HEK293 (cell line): ENCODE results near the gene CRIP2.

Experiments used
- CTCF ChIA-PET: fragments of 350-600 bp; formaldehyde crosslinking; extraction: SDS; loops from one replicate; lab custom pipeline; 2021; ENCODE audit warnings: antibody characterized with exemption; lab: Yijun Ruan, JAX
- POLR2A ChIA-PET: fragments of 300-600 bp; formaldehyde crosslinking; extraction: SDS; loops from one replicate; lab custom pipeline; 2020; ENCODE audit warnings: antibody characterized with exemption, inconsistent platforms; lab: Yijun Ruan, JAX
- H3K27ac ChIP-seq: fragments of 200-500 bp; sonication (Bioruptor generic); 2 replicates; pipeline ENCODE4 v1.5.1; 2014; ENCODE audit warnings: low read depth, low read length, control low read depth, inconsistent platforms; ENCODE audit errors: extremely low read depth
- H3K36me3 ChIP-seq, 2 experiments: fragments of 200-500 bp in 1 of 2; sonication (Bioruptor generic) in 1 of 2; 1 replicate in 1 of 2; 2 replicates in 1 of 2; pipeline ENCODE4 v1.5.1; 2014 to 2017; ENCODE audit warnings: inconsistent platforms in 2 of 2, low read length in 2 of 2; ENCODE audit not compliant: control insufficient read depth in 2 of 2, insufficient read depth in 1 of 2
- H3K4me1 ChIP-seq: fragments of 200-500 bp; sonication (Bioruptor generic); 2 replicates; pipeline ENCODE4 v1.5.1; 2014; ENCODE audit warnings: mild to moderate bottlenecking, low read length, inconsistent platforms; ENCODE audit not compliant: control insufficient read depth, insufficient read depth
- H3K4me3 ChIP-seq: 2 replicates; pipeline ENCODE4 v1.5.1; 2011; ENCODE audit warnings: low read depth, mild to moderate bottlenecking, control low read depth, low read length, moderate library complexity
- H3K9me3 ChIP-seq: fragments of 200-500 bp; sonication (Bioruptor generic); 2 replicates; pipeline ENCODE4 v1.5.1; 2014; ENCODE audit warnings: low read depth, low read length, inconsistent platforms; ENCODE audit not compliant: control insufficient read depth, insufficient read depth
- GLIS1 ChIP-seq: fragments of 450-650 bp; formaldehyde crosslinking; IDR thresholded peaks from 2 replicates; pipeline ENCODE4 v1.5.1; 2016; ENCODE audit warnings: missing biosample characterization, missing genetic modification characterization
- GLIS2 ChIP-seq: fragments of 450-650 bp; formaldehyde crosslinking; IDR thresholded peaks from 2 replicates; pipeline ENCODE4 v1.5.1; 2016; ENCODE audit warnings: missing biosample characterization, missing genetic modification characterization
- YY1 ChIP-seq: fragments of 450-650 bp; formaldehyde crosslinking; IDR thresholded peaks from 2 replicates; pipeline ENCODE4 v1.5.1; 2018; ENCODE audit warnings: missing biosample characterization, missing genetic modification characterization
- ZBTB48 ChIP-seq: fragments of 450-650 bp; formaldehyde crosslinking; IDR thresholded peaks from 2 replicates; pipeline ENCODE4 v1.5.1; 2016; ENCODE audit warnings: missing biosample characterization, missing genetic modification characterization
- ZFHX2 ChIP-seq: fragments of 450-650 bp; formaldehyde crosslinking; conservative IDR thresholded peaks from 2 replicates; pipeline ENCODE4 v1.5.1; 2016; ENCODE audit warnings: missing biosample characterization, missing genetic modification characterization
- ZFP69B ChIP-seq: fragments of 450-650 bp; formaldehyde crosslinking; IDR thresholded peaks from 2 replicates; pipeline ENCODE4 v1.5.1; 2016; ENCODE audit warnings: missing biosample characterization, missing genetic modification characterization
- ZNF146 ChIP-seq: fragments of 450-650 bp; formaldehyde crosslinking; IDR thresholded peaks from 2 replicates; pipeline ENCODE4 v1.5.1; 2016; ENCODE audit warnings: missing biosample characterization, missing genetic modification characterization
- ZNF184 ChIP-seq: fragments of 450-650 bp; IDR thresholded peaks from 2 replicates; pipeline ENCODE4 v1.5.1; 2018; ENCODE audit warnings: missing biosample characterization, mild to moderate bottlenecking, missing genetic modification characterization
- ZNF335 ChIP-seq: fragments of 450-650 bp; formaldehyde crosslinking; conservative IDR thresholded peaks from 2 replicates; pipeline ENCODE4 v1.5.1; 2016; ENCODE audit warnings: missing biosample characterization, missing genetic modification characterization
- ZNF426 ChIP-seq: fragments of 450-650 bp; formaldehyde crosslinking; IDR thresholded peaks from 2 replicates; pipeline ENCODE4 v1.5.1; 2017; ENCODE audit warnings: missing biosample characterization, missing genetic modification characterization, mild to moderate bottlenecking, inconsistent platforms, moderate library complexity
- ZNF530 ChIP-seq: fragments of 450-650 bp; formaldehyde crosslinking; IDR thresholded peaks from 2 replicates; pipeline ENCODE4 v1.5.1; 2016; ENCODE audit warnings: low read depth, missing biosample characterization, missing genetic modification characterization
- ZNF596 ChIP-seq: fragments of 450-650 bp; IDR thresholded peaks from 2 replicates; pipeline ENCODE4 v1.5.0; 2018; ENCODE audit warnings: missing biosample characterization, mild to moderate bottlenecking, missing genetic modification characterization, moderate library complexity
- ZNF785 ChIP-seq: fragments of 450-650 bp; formaldehyde crosslinking; IDR thresholded peaks from 2 replicates; pipeline ENCODE4 v1.5.1; 2016; ENCODE audit warnings: missing biosample characterization, missing genetic modification characterization
- TF ChIP-seq, protein P1 (sequence below): fragments of 450-650 bp; formaldehyde crosslinking; IDR thresholded peaks from 2 replicates; pipeline ENCODE4 v1.5.1; 2016; ENCODE audit warnings: missing biosample characterization, missing genetic modification characterization
- TF ChIP-seq, protein P2 (sequence below): fragments of 450-650 bp; formaldehyde crosslinking; IDR thresholded peaks from 2 replicates; pipeline ENCODE4 v1.5.1; 2016; ENCODE audit warnings: missing biosample characterization, missing genetic modification characterization, borderline replicate concordance
- TF ChIP-seq, protein P3 (sequence below): sonication (generic); formaldehyde crosslinking; IDR thresholded peaks from 2 replicates; pipeline ENCODE4 v1.8.1; 2022; ENCODE audit warnings: mild to moderate bottlenecking, moderate library complexity, missing genetic modification reagents
- TF ChIP-seq, protein P4 (sequence below): fragments of 450-650 bp; formaldehyde crosslinking; IDR thresholded peaks from 2 replicates; pipeline ENCODE4 v1.5.1; 2016; ENCODE audit warnings: missing biosample characterization, missing genetic modification characterization
- TF ChIP-seq, protein P5 (sequence below): fragments of 450-650 bp; formaldehyde crosslinking; IDR thresholded peaks from 2 replicates; pipeline ENCODE4 v1.5.1; 2016; ENCODE audit warnings: missing biosample characterization, missing genetic modification characterization
- TF ChIP-seq, protein P6 (sequence below): fragments of 450-650 bp; formaldehyde crosslinking; IDR thresholded peaks from 2 replicates; pipeline ENCODE4 v1.5.1; 2016; ENCODE audit warnings: missing biosample characterization, missing genetic modification characterization, borderline replicate concordance

CRIP2 gene

DNA sequence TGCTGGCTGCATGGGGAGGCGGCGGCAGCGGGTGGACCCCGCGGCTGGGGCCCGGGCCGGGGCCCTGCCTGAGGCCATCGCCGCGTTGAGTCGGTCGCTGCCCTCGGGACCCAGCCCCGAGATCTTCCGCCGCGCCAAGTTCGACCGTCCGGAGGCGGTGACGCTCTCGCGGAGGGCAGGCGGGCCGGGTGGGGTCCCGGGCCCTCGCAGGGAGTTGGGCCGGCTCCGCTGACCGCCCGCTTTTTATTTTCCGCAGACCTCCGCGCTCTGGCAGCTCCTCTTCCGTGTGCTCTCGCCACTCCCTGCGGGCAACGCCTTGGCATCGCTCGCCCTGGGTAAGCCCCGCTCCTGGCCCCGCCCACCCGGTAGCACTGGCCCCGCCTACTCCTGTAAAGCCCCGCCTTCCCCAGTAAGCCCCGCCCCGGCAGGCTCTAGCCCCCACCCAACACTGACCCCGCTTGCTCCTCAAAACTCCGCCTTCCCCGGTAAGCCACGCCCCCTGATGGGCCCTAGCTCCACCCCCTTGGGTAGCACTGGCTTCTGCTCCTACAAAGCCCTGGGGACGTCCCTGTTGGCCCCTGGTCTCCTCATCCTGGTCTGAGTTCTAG, 16.8 kb downstream of the CRIP2 start (continued):
- TF ChIP-seq, protein P1, sequence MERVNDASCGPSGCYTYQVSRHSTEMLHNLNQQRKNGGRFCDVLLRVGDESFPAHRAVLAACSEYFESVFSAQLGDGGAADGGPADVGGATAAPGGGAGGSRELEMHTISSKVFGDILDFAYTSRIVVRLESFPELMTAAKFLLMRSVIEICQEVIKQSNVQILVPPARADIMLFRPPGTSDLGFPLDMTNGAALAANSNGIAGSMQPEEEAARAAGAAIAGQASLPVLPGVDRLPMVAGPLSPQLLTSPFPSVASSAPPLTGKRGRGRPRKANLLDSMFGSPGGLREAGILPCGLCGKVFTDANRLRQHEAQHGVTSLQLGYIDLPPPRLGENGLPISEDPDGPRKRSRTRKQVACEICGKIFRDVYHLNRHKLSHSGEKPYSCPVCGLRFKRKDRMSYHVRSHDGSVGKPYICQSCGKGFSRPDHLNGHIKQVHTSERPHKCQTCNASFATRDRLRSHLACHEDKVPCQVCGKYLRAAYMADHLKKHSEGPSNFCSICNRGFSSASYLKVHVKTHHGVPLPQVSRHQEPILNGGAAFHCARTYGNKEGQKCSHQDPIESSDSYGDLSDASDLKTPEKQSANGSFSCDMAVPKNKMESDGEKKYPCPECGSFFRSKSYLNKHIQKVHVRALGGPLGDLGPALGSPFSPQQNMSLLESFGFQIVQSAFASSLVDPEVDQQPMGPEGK (tag by site-specific recombination) = peak; percentile 67
- TF ChIP-seq YY1 (tag by site-specific recombination) (peak; percentile 23; the same call in 1 of the 2 replicates), ZNF146 (tag by site-specific recombination) (0 out of 2 replicates have a peak, but pooled peaks have one; percentile 18), ZNF335 (peak; percentile 82), GLIS2 (tag by site-specific recombination) (0 out of 2 replicates have a peak, but pooled peaks have one; percentile 34), ZNF426 (tag by site-specific recombination) (no peak), ZNF184 (tag by site-specific recombination) (peak; percentile 68; the same call in 1 of the 2 replicates), ZNF596 (tag by site-specific recombination) (no peak), ZBTB48 (no peak), ZNF530 (tag by site-specific recombination) (no peak), ZNF785 (tag by site-specific recombination) (0 out of 2 replicates have a peak, but pooled peaks have one; percentile 39), ZFP69B (tag by site-specific recombination) (peak; percentile 58; the same call in 1 of the 2 replicates), ZFHX2 (peak; percentile 38)
- TF ChIP-seq, protein P2, sequence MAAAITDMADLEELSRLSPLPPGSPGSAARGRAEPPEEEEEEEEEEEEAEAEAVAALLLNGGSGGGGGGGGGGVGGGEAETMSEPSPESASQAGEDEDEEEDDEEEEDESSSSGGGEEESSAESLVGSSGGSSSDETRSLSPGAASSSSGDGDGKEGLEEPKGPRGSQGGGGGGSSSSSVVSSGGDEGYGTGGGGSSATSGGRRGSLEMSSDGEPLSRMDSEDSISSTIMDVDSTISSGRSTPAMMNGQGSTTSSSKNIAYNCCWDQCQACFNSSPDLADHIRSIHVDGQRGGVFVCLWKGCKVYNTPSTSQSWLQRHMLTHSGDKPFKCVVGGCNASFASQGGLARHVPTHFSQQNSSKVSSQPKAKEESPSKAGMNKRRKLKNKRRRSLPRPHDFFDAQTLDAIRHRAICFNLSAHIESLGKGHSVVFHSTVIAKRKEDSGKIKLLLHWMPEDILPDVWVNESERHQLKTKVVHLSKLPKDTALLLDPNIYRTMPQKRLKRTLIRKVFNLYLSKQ (tag by site-specific recombination) = no peak
- TF ChIP-seq, protein P3, sequence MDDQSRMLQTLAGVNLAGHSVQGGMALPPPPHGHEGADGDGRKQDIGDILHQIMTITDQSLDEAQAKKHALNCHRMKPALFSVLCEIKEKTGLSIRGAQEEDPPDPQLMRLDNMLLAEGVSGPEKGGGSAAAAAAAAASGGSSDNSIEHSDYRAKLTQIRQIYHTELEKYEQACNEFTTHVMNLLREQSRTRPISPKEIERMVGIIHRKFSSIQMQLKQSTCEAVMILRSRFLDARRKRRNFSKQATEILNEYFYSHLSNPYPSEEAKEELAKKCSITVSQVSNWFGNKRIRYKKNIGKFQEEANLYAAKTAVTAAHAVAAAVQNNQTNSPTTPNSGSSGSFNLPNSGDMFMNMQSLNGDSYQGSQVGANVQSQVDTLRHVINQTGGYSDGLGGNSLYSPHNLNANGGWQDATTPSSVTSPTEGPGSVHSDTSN (CRISPR knock-in tag) = no peak
- TF ChIP-seq, protein P4, sequence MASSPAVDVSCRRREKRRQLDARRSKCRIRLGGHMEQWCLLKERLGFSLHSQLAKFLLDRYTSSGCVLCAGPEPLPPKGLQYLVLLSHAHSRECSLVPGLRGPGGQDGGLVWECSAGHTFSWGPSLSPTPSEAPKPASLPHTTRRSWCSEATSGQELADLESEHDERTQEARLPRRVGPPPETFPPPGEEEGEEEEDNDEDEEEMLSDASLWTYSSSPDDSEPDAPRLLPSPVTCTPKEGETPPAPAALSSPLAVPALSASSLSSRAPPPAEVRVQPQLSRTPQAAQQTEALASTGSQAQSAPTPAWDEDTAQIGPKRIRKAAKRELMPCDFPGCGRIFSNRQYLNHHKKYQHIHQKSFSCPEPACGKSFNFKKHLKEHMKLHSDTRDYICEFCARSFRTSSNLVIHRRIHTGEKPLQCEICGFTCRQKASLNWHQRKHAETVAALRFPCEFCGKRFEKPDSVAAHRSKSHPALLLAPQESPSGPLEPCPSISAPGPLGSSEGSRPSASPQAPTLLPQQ (tag by site-specific recombination) = peak; percentile 58

DNA sequence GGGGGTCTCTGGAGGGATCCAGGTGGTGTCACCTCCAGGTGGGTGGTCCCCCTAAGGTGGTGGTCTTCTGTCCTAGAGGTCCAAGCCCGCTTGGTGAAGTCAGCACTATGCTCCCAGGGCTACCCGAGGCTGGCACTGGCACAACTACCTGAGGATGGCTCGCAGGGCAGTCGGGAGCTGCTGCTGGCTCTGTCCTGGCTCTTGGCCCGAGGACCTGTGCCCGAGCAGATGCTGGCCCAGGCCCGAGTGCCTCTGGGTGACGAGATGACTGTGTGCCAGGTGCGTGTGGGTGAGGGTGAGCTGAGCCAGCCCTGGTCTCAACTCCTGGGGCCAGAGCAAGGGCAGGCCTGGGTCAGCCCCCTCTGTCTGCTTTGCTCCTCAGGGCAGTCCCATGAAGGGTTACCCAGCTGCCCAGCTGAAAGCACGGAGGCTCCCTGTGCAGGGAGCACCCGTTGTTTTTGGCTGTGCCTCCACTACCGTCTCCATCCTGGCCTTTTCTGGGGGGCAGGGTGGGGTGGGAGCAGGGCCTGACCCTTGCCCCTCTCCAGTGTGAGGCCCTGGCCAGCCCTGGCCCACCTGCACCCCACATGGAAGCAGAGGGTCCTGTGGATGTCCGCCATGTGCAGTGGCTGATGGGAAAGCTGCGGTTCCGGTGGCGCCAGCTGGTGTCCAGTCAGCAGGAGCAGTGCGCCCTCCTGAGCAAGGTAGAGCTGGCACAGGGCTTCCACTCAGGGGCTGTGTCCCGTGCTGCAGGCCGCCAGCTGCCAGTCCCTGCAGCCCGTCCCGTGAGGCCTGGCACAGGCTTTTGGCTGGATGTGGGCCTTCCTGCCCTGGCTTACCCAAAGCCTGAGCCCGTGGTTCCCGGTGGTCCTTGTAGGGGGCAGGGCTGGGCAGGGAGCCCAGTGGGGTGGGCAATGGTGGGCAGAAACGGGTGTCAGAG, 17.7 kb downstream of the CRIP2 start:
- Histone ChIP-seq H3K9me3 (no peaks in the 10 kb centered on the region), H3K4me1 (peaks cover 5% of the 10 kb centered on the region), H3K27ac (0 out of 2 replicates have a peak overlapping the region, but pooled peaks have one; percentile 16), H3K36me3 (peaks cover 0 to 18% of the 10 kb centered on the region in 2 experiments; a peak in 1 of 3 replicates), H3K4me3 (peak overlapping the region; percentile 81)
- CTCF ChIA-PET = interaction anchor here (0.6 to 5.0 kb wide), 8 partner anchors 11 to 852 kb away, joined by 3 to 83 read pairs (median 3); no protein-coding TSS in a partner anchor
- POLR2A ChIA-PET = interaction anchor here (0.6 to 1.4 kb wide), 13 partner anchors 8 to 695 kb away, joined by 3 to 19 read pairs (median 4); no protein-coding TSS in a partner anchor
- TF ChIP-seq, protein P5, sequence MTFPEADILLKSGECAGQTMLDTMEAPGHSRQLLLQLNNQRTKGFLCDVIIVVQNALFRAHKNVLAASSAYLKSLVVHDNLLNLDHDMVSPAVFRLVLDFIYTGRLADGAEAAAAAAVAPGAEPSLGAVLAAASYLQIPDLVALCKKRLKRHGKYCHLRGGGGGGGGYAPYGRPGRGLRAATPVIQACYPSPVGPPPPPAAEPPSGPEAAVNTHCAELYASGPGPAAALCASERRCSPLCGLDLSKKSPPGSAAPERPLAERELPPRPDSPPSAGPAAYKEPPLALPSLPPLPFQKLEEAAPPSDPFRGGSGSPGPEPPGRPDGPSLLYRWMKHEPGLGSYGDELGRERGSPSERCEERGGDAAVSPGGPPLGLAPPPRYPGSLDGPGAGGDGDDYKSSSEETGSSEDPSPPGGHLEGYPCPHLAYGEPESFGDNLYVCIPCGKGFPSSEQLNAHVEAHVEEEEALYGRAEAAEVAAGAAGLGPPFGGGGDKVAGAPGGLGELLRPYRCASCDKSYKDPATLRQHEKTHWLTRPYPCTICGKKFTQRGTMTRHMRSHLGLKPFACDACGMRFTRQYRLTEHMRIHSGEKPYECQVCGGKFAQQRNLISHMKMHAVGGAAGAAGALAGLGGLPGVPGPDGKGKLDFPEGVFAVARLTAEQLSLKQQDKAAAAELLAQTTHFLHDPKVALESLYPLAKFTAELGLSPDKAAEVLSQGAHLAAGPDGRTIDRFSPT (tag by site-specific recombination) = peak; percentile 56; the same call in 1 of the 2 replicates
- TF ChIP-seq, protein P6, sequence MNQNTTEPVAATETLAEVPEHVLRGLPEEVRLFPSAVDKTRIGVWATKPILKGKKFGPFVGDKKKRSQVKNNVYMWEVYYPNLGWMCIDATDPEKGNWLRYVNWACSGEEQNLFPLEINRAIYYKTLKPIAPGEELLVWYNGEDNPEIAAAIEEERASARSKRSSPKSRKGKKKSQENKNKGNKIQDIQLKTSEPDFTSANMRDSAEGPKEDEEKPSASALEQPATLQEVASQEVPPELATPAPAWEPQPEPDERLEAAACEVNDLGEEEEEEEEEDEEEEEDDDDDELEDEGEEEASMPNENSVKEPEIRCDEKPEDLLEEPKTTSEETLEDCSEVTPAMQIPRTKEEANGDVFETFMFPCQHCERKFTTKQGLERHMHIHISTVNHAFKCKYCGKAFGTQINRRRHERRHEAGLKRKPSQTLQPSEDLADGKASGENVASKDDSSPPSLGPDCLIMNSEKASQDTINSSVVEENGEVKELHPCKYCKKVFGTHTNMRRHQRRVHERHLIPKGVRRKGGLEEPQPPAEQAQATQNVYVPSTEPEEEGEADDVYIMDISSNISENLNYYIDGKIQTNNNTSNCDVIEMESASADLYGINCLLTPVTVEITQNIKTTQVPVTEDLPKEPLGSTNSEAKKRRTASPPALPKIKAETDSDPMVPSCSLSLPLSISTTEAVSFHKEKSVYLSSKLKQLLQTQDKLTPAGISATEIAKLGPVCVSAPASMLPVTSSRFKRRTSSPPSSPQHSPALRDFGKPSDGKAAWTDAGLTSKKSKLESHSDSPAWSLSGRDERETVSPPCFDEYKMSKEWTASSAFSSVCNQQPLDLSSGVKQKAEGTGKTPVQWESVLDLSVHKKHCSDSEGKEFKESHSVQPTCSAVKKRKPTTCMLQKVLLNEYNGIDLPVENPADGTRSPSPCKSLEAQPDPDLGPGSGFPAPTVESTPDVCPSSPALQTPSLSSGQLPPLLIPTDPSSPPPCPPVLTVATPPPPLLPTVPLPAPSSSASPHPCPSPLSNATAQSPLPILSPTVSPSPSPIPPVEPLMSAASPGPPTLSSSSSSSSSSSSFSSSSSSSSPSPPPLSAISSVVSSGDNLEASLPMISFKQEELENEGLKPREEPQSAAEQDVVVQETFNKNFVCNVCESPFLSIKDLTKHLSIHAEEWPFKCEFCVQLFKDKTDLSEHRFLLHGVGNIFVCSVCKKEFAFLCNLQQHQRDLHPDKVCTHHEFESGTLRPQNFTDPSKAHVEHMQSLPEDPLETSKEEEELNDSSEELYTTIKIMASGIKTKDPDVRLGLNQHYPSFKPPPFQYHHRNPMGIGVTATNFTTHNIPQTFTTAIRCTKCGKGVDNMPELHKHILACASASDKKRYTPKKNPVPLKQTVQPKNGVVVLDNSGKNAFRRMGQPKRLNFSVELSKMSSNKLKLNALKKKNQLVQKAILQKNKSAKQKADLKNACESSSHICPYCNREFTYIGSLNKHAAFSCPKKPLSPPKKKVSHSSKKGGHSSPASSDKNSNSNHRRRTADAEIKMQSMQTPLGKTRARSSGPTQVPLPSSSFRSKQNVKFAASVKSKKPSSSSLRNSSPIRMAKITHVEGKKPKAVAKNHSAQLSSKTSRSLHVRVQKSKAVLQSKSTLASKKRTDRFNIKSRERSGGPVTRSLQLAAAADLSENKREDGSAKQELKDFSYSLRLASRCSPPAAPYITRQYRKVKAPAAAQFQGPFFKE (tag by site-specific recombination) = 0 out of 2 replicates have a peak, but pooled peaks have one; percentile 56
- no peak; the same call in 1 of the 2 replicates for TF ChIP-seq GLIS1 (tag by site-specific recombination)
